HG03135 (cell line): ENCODE results near the gene ARMC5.

Source experiments
- ATAC-seq: cut with Tn5 transposase; IDR thresholded peaks from one replicate; pipeline ENCODE4 v1.9.1; 2021; ENCODE audit warnings: mild to moderate bottlenecking, moderate library complexity; ENCODE audit not compliant: unreplicated experiment

The ARMC5 gene

DNA sequence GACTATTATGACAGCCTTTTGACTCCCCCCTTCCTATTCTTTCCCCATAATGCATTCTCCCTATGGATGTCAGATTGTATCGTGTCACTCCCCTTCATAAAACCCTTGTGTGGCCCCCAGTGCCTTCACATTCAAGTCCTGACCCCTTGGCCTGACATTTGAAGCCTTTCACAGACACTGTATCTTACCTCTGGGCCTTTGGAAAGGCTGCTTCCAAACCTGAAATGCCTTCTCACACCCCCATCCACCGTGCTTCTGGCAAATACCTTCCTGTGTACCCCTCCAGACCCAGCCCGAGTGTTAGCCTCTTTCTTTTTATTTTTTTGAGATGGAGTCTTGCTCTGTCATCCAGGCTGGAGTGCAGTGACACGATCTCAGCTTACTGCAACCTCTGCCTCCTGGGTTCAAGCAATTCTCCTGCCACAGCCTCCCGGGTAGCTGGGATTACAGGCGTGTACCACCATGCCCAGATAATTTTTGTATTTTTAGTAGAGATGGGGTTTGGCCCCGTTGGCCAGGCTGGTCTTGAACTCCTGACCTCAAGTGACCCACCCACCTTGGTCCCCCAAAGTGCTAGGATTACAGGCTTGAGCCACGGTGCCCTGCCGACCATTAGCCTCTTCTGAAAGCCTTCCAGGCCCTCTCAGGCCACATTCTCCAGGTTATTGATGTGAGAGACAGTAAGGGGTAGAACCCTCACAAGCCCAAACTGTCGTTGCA is 2.1 kb downstream of the ARMC5 start:
- ATAC-seq, result no peak

DNA sequence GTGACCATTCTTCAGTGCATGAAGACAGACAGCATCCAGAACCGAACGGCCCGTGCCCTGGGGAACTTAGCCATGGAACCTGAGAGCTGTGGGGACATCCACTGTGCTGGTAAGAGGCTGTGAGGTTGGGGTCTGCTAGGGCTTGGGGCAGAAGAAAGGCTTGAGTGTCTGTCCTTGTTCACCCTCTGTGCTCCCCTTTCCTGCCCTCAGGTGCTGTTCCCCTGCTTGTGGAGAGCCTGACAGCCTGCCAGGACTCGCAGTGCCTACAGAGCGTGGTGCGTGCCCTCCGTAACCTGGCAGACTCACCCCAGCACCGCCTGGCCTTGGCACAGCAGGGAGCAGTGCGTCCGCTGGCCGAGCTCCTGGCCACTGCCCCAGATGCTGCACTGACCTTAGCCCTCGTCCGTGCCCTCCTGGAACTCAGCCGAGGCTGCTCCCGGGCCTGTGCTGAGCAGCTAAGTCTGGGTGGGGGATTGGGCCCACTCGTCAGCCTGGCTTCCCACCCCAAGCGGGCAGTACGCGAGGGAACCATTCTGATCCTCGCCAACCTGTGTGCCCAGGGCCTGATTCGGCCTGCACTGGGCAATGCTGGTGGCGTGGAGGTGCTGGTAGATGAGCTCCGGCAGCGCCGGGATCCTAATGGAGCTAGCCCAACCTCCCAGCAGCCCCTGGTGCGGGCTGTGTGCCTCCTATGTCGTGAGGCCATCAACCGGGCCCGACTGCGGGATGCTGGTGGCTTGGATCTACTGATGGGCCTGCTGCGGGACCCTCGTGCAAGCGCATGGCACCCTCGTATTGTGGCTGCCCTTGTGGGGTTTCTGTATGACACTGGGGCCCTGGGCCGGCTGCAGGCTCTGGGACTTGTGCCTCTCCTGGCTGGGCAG is 2.9 kb downstream of the ARMC5 start:
- no peak for ATAC-seq

DNA sequence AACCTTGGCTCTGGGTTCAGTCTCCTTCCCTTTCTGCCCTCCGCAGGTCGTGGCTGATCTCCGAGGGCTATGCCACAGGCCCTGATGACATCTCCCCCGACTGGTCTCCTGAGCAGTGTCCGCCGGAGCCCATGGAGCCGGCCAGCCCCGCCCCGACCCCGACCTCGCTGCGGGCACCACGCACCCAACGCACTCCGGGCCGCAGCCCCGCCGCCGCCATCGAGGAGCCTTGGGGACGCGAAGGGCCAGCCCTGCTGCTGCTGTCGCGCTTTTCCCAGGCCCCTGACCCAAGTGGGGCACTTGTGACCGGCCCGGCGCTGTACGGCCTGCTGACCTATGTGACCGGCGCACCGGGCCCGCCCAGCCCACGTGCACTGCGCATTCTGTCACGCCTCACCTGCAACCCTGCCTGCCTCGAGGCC is 5.1 kb downstream of the ARMC5 start:
- no peak for ATAC-seq

DNA sequence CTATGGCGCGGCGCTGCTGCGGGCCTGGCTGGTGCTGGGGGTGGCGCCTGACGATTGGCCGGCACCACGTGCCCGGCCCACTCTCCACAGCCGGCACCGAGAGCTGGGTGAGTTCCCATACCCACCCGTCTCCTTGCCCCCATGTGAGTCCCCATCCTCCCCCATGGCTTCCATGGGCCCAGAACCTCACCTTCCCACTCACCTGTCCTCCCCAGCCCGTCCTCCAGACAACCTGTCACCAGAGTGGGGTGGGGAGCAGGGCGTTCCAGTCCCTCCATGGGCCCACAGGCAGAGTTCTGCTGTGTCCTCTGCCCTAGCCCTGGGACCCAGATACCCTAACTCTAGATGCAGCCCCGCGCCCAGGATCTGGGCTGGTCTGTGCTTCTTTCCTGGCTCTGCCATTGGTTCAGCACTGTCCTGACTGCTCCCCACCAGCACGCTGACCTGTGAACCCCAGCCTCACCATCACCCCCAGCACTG is 5.5 kb downstream of the ARMC5 start:
- ATAC-seq, result no peak

DNA sequence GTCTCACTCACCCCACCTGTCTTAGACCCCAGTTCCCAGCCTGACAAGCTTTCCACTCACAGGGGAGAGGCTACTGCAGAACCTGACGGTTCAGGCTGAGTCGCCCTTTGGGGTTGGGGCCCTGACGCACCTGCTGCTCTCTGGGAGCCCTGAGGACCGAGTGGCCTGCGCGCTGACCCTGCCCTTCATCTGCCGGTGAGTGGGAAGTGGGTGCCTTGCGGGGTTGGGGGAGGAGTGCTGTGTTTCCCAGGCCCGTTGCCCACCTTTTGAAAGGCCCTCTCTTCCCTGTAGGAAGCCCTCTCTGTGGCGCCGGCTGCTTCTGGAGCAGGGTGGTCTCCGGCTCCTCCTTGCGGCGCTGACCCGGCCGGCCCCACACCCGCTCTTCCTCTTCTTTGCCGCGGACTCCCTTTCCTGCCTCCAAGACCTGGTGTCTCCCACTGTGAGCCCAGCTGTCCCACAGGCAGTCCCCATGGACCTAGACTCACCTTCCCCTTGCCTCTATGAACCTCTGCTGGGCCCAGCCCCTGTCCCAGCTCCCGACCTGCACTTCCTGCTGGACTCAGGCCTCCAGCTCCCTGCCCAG is 6.6 kb downstream of the ARMC5 start:
- ATAC-seq, result no peak

DNA sequence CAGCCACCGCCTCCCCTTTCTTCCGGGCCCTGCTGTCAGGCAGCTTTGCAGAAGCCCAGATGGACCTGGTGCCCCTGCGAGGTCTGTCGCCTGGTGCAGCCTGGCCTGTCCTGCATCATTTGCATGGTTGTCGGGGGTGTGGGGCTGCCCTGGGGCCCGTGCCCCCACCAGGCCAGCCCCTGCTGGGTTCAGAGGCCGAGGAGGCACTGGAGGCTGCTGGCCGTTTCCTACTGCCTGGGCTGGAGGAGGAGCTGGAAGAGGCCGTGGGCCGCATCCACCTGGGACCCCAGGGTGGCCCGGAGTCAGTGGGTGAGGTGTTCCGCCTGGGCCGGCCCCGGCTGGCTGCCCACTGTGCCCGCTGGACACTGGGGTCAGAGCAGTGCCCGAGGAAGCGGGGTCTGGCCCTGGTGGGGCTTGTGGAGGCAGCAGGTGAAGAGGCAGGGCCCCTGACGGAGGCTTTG is 7.1 kb downstream of the ARMC5 start:
- ATAC-seq, result no peak

DNA sequence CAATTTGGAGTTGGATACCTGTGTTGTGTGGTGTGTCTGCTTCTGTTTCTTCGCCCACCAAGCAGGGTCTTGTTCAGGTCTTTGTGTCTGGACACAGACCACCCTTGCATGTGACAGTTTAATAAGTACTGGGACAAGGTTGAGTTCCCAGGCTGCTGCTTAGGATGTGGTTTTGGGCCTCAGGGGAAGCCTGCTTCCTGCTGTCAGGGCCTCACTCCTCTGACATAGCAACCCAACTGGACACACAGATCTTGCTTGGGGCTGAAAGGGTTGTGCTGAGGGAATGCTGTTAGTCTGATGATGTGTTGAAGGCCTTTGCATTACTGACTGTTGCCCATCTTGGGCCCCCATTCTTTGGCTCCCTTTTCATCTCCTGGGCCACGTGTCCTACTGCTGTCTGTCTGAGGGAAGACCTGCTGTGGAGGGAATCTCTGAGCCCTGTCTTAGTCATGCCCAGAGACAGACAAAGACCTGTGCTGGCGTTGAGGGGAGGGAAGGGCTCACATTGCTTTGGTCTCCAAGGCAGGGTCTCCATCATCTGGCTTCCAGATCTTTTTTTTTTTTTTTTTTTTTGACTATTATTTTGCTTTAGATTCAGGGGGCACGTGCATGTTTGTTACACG is 8.0 kb downstream of the ARMC5 start:
- peak; percentile 67 for ATAC-seq

DNA sequence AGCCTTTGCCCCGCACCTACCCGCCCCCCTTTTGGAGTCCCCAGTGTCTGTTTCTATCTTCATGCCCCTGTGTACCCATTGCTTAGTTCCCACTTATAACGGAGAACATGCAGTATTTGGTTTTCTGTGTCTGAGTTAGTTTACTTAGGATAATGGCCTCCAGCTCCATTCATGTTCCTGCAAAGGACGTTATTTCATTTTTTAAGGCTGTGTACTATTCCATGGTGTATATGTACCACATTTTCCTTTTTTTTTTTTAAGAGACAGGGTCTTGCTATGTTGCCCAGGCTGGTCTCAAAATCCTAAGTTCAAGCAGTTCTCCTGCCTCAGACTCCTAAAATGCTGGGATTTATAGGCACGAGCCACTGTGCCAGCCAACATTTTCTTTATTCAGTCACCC is 8.6 kb downstream of the ARMC5 start:
- ATAC-seq, result no peak

DNA sequence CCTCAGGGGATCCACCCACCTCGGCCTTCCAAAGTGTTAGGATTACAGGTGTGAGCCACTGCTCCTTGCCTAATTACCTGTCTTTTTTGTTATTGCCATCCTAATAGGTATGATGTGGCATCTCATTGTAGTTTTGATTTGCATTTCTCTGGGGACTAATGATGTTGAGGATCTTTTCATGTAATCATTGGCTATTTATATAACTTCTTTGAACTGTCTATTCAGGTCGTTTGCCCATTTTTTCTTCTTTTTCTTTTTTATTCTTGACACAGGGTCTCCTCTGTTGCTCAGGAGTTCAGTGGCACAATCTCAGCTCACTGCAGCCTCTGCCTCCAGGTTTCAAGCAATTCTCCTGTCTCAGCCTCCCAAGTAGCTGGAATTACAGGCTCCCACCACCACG is 11.3 kb downstream of the ARMC5 start:
- ATAC-seq, result no peak

DNA sequence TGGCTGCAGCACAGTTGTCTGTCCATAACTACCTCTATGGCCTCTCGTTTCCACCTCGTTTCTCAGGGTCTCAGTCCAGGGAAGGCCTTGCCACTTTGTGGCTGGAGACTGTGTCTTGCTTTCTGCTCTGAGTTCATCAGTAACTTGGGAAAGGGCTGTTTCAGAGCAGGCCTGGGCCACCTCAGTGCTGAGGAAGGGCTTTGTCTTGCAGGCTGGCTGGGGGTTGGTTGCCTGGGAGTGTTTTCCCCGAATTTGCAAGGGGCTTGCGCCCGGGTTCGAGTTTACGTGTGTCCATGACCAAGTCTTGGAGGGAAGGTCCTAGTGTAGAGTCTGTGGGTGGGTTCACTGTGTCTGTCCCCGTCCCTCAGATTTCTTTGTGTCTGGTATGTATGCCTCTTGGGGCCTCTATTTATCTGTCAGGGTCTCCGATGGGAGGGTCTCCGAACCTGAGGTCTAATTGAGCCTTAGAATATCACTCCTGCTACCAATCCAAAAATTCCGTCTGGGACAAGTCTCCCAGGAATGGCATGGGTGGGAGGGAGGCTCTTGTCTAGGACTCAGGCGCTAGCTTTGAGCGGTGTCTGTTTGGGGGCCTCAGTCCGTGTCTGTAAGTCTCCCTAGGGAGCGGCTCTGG is 12.1 kb downstream of the ARMC5 start:
- ATAC-seq, result no peak

DNA sequence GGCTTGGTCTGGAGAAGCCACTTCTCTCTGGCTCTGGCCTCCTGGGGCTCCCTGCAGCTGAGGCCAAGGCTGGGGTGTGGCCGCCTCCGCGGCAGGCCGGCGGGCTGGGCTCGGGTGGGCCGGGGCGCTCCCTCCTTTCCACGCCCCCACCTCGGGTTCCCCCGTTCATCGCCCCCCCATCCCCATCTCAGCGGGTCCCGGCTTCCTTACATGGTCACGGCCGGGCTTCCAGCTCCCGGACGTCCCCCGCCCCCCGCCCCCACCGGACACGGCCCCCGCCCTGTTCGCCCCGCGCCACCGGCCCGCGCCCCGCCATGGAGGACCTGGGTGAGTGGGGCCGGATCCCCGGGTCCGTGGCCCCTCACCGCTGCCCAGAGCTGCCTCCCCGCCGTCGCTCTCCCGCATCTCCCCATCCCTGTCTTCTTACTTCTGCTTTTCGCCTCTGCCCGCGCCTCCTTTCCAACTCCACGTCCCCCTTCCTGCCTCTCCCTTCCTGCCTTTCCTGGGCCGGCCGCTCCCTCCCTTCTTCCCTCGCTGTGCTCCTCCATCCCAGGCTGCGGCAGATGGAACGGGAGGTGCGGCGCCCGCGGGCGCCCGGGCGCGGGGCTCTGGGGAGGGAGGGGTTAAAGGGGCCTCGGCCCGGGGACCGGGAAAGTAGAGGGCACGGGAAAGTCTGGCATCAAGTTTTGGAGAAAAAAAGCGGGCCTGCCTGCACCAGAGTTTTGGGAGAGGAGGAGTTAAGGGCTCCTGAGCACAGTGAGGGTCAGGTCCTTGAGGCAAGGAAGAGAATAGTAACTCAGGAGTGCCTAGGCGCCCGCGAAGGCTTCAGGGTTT is 12.8 kb downstream of the ARMC5 start, which contains the start of gene TGFB1I1:
TSS of gene TGFB1I1 (plus strand) at position 278 of the 834 bp plus-strand sequence. CDS start at position 315, 37 bp downstream.
- ATAC-seq, result no peak

DNA sequence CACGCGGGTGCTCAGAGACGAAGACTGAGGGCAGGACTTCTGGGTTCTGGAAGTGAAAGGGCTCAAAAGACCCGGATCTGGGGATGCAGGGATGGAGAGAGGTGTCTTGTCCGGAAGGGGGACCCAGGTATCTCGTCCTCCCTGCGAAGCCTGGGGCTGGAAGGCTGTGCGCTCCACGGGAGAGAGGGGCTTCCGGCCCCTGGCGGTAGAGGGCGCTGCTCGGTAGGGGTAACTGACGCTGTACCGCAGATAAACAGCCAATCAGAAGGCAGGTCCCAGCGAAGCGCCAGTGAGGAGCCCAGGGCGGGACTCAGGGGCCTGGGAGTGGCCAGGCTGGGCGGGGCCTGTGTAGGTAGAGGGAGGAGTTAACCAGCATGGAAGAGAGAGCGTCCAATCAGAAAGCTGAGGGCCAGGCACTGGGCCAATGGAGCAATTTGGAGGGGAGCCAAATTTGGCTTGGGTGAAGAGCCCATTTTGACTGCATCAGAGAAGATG is 13.5 kb downstream of the ARMC5 start:
- ATAC-seq, result no peak

DNA sequence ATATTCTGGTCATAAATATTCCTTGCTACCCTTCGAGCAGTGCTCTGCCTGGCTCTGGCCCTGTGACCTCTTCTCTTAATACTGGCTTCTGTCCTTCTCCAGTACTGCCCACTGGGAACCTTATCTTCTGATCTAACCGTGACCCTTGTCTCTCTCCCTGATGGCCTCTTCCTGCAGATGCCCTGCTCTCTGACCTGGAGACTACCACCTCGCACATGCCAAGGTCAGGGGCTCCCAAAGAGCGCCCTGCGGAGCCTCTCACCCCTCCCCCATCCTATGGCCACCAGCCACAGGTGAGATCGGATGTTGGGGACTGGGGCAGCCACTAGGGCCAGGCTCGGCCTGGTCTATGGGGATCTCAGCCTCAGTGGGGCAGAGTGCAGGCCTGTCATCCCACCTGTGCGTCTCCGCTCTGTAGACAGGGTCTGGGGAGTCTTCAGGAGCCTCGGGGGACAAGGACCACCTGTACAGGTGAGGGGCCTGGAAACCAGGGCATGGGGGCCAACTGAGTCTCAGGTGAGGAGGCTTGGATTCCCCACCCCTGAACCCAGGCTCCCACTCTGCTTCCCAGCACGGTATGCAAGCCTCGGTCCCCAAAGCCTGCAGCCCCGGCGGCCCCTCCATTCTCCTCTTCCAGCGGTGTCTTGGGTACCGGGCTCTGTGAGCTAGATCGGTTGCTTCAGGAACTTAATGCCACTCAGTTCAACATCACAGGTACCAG is 14.1 kb downstream of the ARMC5 start:
- ATAC-seq, result no peak

DNA sequence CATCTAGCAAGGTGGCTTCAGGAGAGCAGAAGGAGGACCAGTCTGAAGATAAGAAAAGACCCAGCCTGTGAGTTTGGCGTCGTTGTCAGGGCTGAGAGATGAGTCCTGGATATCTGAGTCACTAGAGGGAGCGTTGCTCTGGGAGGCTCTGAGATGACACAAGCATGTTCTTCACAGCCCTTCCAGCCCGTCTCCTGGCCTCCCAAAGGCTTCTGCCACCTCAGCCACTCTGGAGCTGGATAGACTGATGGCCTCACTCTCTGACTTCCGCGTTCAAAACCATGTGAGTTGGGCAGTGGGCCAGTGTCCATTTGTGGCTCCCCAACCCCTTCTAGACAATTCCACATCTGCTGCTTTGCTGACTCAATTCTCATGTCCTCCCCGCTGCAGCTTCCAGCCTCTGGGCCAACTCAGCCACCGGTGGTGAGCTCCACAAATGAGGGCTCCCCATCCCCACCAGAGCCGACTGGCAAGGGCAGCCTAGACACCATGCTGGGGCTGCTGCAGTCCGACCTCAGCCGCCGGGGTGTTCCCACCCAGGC is 14.9 kb downstream of the ARMC5 start:
- no peak for ATAC-seq

DNA sequence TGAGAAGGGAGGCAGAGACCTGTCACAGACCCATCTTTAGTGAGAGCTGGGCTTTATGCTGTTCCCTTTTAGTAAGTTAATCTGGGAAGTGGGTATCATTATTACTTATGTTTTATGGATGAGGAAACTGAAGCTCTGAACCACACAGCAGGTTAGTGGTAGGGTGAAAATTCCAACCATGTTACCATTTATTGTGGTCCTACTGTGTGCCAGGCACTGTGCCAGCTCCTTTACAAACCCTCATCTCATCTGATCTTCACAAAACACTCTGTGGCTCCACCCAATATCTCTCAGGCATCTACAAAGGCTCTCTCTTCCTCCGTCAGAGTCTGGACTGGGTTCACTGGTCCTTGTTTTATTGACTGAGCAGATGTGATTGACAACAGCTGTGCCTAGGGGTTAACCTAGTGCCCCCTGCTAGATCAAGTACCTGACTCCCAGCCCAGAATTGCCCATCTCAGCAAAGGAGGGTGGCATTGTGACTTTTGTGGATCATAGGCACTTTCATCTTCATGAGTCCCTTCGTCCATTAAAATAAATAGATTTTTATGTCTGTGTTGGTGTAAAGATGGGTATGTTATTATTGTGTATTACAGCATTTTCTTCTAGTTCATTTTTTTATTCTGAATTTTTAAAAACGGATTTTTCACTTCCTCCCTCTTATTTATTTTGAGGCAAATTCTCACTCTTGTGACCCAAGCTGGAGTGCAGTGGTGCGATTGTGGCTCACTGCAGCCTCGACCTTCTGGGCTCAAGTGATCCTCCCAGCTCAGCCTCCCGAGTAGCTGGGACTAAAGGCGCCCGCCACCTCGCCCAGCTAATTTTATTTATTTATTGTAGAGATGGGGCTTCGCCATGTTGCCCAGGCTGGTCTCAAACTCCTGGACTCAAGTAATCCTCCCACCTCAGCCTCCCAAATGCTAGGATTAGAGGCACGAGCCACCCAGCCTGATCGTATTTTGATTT is 15.8 kb downstream of the ARMC5 start:
- ATAC-seq, result no peak

DNA sequence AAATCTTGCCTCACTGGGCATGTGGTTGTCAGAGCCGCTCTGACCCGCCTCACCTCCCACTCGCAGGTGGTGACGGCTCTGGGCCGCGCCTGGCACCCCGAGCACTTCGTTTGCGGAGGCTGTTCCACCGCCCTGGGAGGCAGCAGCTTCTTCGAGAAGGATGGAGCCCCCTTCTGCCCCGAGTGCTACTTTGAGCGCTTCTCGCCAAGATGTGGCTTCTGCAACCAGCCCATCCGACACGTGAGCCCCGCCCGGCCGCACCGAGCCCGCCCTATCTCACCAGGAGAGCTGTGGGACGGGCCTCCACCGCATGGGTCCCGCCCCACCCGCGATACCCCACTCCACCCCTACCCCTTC is 16.6 kb downstream of the ARMC5 start:
- no peak for ATAC-seq
